OCI-LY1 (cell line): ENCODE measurements around the gene FANCD2OS.

ENCODE experiments used
- CTCF ChIP-seq: fragments of 200-600 bp; sonication (generic), shearing (Covaris generic); IDR thresholded peaks from 2 replicates; pipeline ENCODE4 v1.5.1; 2017; ENCODE audit warnings: mild to moderate bottlenecking, antibody characterized with exemption, low read length, moderate library complexity, mixed read lengths
- EZH2 ChIP-seq: fragments of 200-600 bp; sonication (generic), shearing (Covaris generic); IDR thresholded peaks from 2 replicates; pipeline ENCODE4 v1.8.0; 2017; ENCODE audit warnings: borderline replicate concordance, mixed run types, mild to moderate bottlenecking, antibody characterized with exemption, low read length, moderate library complexity, mixed read lengths

- TF ChIP-seq CTCF (no peak), EZH2 (no peak)
Measured at GRCh38 chr3:10099041-10099440, 9.0 kb downstream of the FANCD2OS start.
